Adrenal gland (tissue), 5 donors: Measurements from ENCODE around the gene TLR6.

Source experiments
- POLR2A ChIP-seq, 2 donors: fragments of 450-650 bp; IDR thresholded peaks; one replicate each; pipeline ENCODE4 v1.6.1; 2017; ENCODE audit warnings: antibody characterized with exemption in 2 of 2, mild to moderate bottlenecking in 2 of 2, moderate library complexity in 1 of 2
- TF ChIP-seq, protein P1 (sequence below), 6 experiments: fragments of 450-650 bp in 4 of 6; fragments of 200-600 bp in 2 of 6; sonication (generic) in 1 of 6; IDR thresholded peaks; 1 replicate in 5 of 6; 2 replicates in 1 of 6; pipeline versions ENCODE4 v1.5.1 to v1.8.0; 2016 to 2021; ENCODE audit warnings: antibody characterized with exemption in 6 of 6, mild to moderate bottlenecking in 2 of 6, moderate library complexity in 1 of 6
- donor health status: DM: no; HTN: no; CAD: no.

DNA sequence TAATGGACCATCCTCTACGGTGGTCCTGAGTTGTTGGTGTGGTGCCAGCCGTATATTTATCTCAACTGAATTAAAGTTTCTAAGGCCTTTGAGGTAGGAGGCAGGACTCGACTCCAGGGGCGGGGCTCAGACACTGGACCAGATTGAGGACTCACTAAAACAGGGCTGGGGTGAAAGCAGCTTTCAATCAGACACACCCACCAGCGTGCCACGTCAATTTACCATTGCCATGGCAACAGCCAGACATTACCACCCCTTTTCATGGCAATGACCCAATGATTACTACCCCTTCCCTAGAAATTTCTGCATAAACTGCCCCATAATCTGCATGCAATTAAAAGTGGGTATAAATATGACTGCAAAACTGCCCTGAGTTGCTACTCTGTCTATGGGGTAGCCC lies 45.3 kb downstream of the TLR6 start:
- TF ChIP-seq, protein P1, sequence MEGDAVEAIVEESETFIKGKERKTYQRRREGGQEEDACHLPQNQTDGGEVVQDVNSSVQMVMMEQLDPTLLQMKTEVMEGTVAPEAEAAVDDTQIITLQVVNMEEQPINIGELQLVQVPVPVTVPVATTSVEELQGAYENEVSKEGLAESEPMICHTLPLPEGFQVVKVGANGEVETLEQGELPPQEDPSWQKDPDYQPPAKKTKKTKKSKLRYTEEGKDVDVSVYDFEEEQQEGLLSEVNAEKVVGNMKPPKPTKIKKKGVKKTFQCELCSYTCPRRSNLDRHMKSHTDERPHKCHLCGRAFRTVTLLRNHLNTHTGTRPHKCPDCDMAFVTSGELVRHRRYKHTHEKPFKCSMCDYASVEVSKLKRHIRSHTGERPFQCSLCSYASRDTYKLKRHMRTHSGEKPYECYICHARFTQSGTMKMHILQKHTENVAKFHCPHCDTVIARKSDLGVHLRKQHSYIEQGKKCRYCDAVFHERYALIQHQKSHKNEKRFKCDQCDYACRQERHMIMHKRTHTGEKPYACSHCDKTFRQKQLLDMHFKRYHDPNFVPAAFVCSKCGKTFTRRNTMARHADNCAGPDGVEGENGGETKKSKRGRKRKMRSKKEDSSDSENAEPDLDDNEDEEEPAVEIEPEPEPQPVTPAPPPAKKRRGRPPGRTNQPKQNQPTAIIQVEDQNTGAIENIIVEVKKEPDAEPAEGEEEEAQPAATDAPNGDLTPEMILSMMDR (IDR thresholded peaks at IDR 0.05), result no peak
- TF ChIP-seq POLR2A (IDR thresholded peaks at IDR 0.05), result no peak
